HPDE6-E6E7 (cell line): ENCODE results near the gene NUCKS1.

Experiments used
- DNase-seq: peaks from one replicate; pipeline ENCODE4 v3.0.0; 2011; ENCODE audit warnings: missing footprints; ENCODE audit errors: extremely low spot score

Gene NUCKS1

DNA sequence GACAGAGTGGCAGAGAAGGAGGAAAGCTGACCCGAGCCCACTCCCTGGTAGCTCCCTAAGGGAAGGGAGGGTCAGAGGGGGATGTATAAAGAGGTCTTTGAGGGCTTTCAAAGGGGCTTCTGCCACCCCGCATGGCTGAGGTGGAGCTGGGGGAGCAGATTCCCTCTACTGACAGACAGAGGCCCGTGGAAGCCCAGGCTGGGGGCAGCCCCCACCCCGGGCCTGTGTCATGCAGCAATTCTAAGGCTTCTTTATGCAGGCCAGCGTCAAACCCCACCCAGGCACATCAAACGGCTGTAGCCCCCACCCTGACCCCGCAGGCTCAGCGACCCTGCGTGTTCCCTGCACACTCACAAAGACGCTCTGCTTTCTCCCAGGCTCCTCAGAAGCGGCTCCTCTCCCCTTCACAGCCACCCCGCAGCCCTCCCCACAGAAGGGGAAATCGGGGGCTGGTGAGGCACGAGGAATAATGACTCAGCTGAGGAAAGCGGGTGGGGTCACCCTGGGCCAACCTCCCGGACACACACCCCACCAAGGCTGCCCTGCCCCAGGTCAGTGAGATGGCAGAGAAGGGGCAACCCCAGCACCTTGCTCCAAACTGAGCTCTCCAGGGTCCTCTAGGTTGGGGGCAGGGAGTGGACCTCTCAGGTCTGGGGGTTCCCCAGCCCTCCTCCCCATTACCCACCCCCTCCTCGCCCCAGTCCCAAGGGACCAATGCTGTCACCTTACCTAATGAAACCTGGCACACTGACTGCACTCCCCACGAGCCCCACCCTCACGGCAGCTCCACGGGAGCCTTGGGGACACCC is 80.4 kb downstream of the NUCKS1 start:
- no peak for DNase-seq

DNA sequence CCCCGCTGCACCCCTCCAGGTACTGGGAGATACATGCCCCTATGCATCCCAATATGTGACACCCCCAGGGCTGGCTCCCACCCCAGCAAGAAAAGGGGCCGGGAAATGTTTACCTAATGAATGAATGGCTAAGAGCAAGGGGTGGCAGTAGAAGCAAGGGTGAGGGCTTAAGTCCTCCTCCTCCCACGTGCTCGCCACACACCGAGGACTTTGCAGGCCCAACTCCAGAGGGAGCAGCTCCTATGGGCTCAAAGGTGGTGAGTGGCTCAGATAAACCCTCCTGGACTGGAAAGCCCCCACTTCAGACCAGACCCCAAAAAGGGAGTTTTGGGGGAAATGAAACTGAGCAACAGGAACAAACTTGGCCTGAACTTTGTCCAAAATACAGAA is 81.0 kb downstream of the NUCKS1 start:
- DNase-seq, result no peak

DNA sequence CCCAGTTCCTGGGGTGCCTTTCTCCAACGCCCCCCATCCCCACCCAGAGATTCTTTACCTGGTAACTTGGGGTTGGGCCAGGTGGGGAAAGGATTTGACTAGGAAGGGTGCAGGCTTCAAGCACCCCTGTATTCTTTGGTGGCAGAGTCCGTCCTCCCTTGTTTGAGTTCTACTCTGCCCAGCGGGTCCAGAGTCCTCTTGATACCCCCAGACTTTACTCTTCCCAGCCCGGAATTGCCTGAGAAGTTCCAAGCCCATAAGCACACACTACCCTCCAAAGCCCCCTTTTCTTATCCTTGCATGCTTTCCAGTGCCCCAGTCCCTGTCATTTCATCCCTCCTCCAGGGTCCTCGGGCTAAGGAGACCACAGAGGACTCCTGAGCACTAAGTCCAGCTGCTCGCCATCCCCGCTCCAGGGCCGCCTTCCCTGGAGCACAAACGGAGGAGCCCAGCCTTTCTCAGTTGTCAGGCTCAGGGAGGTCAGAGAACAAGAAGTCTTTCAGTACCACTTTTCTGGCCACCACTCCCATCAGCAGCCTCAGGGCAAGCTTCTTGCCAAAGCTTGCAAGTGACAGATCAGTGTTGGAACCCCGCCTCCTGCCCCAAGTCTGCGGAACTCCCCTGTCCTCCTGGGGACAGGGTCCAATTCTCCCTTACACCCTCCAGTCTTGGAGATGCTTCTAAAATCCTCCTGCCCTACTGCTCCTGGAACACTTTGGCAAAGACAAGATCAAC is 81.9 kb downstream of the NUCKS1 start:
- DNase-seq, result no peak

DNA sequence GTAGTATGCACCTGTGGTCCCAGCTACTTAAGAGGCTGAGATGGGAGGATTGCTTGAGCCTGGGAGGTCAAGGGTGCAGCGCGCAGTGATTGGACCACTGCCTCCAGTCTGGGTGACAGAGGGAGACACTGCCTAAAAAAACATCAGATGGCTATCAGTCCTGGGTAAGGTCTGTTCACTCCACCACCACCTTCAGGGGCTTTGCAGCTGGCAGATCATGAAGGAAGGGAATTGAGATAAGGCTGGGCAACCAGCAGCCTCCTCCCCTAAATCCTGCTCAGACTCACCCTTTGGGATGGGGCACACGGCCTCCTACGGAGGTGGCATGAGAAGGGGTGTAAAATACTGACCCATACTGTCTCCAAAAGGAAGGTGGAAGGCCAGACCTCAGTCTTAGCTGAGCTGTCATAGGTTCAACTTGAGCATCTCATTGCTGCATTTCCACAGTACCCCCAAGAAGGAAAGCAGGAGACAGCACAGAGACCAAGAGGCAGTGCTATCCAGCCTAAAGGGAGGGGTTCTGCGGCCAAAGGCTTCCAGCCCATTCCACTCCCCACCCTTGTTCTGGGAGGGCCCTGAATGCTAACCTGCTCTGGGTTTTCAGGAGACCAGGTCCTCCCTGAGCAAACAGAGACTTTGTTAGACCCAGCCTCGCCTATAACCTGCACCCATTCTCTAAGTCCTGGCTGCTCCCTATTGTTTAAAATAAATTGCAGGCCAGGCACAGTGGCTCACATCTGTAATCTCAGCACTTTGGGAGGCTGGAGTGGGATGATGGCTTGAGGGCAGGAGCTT is 83.4 kb downstream of the NUCKS1 start:
- DNase-seq, result no peak

DNA sequence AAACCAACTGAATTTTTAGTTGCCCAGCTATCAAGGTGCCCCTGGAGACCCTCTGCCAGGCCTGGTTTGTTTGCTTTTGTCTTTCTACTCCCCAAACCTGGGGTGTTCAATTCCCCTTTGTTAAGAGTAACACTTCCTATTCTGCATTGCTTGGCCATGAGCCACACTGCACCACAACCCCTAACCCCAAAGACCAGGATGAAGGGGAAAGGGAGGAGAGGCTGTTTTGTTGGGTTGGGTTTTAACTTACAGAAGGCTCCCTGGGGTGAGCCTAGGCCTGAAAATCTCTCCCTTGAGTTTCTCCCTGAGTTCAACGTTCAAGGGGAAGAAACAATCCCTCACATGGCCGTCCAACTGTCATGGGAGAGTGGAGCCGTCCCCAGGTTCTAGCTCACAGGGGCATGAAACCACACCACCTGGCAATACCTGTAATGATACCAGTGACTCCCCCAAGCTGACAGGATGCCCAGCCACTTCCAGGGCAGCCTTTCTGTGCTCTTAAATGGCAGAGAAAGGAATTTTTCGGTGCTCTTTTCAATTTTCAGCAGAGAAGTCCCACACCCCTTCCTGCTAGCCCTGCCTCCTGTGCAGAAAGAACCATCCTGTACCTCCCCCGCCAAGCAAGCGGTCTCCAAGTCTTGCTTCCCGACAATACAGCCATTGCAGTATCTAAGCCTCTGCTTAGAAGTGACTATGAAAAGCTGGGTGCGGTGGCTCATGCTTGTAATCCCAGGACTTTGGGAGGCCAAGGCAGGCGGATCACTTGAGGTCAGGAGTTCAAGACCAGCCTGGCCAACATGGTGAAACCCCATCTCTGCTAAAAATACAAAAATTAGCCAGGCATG is 84.6 kb downstream of the NUCKS1 start:
- DNase-seq, result no peak

DNA sequence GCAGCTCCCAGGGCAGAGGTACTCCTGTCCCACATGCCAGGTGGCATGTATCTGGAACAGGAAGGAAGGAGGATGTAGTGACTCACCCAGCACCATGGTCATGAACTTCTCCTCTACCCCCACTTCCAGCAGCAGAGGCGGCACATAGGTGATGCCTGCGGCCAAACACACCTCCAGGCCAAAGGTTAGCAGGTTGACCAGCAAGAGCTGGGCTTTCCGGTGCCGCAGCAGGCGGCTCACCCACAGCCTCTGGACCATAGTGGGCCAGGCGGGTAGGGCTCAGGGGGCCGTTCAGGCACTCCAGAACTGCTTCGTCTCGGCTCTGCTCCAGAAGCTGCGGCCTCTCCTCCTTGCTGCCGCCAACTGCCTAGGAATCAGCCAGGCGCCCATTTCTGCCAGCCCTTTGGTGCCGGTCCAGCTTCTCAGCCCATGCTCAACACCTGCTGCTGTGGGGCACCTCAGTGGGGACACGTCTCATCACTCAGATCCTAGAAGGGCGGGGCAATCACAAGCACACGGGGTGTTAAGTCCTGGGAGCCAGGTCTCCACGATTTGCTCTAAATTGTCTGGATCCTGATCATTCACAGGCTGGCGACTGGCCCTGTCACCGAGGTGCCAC is 85.5 kb downstream of the NUCKS1 start:
- DNase-seq, result peak; percentile 64

DNA sequence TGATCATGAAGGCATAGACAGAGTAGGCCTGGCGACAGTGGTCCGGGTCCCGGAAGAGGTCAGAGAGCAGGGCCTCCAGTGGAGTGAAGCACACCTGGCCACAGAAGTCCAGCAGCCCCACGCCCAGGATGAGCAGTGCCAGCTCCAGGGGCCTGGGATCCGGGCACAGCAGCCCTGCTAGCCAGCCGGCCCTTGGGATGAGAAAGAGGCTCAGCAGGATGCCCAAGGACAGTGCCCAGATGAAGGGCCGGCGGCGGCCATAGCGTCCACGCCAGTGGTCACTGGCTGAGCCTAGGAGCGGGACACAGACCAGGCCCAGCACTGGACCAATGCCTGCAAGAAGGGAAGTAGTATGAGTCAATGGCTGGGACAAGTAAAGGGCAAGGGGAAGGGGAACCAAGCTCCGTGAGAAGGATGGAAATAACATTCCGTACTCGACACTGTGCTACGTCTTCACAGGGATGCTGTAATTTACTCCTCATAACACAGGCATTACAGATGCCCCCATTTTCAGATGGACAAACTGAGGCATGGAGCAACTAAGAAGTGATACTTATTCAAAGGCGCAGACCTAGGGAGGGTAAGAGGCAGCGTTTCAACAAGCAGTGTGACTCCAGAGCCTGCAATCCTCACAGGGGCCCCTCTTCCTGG is 86.6 kb downstream of the NUCKS1 start:
- no peak for DNase-seq
